T-helper 17 cell (primary cell): Measurements from ENCODE around the gene NMNAT1. TPM values are rescaled to one million over a fixed set of nuclear protein-coding genes. Genes with fewer than 3 reads are reported as not detected.
A peak's percentile ranks its signal among the peaks of the same experiment; 100 is the strongest.

Source experiments
- ATAC-seq: fragments of 150-1000 bp; cut with Tn5 transposase; 2 replicates; pipeline ENCODE4 v1.10.0; 2021; ENCODE audit warnings: mild to moderate bottlenecking, moderate library complexity
- DNase-seq, 3 donors: peaks; one replicate each; pipeline versions ENCODE4 v3.0.0 to v3.0.0-alpha.2; 2020 to 2021
- H3K9me3 ChIP-seq: one replicate; pipeline ENCODE4 v1.7.0; 2013; ENCODE audit warnings: low read length, mild to moderate bottlenecking; ENCODE audit not compliant: control insufficient read depth, poor library complexity, severe bottlenecking
- H3K27ac Mint-ChIP-seq: one replicate; pipeline ENCODE4 v1.8.0; 2022; ENCODE audit warnings: mild to moderate bottlenecking, moderate library complexity, mixed read lengths
- H3K27me3 Mint-ChIP-seq: one replicate; pipeline ENCODE4 v1.8.0; 2022; ENCODE audit warnings: mixed read lengths
- H3K36me3 Mint-ChIP-seq: one replicate; pipeline ENCODE4 v1.8.0; 2022; ENCODE audit warnings: low read depth, mixed read lengths
- H3K4me1 Mint-ChIP-seq: one replicate; pipeline ENCODE4 v1.8.0; 2022; ENCODE audit warnings: mild to moderate bottlenecking, mixed read lengths
- H3K4me3 Mint-ChIP-seq: one replicate; pipeline ENCODE4 v1.8.0; 2022; ENCODE audit warnings: mild to moderate bottlenecking, moderate library complexity, mixed read lengths
- total RNA-seq, 4 donors: library from RNA in 2 of 4; stranded (reverse) in 2 of 4; gene quantifications; one replicate each; pipeline ENCODE4 v1.2.3 and lab custom pipeline; 2022 to 2026

The NMNAT1 gene
- total RNA-seq, 2 donors from 2014 or later = 2.4 to 2.9 TPM

DNA sequence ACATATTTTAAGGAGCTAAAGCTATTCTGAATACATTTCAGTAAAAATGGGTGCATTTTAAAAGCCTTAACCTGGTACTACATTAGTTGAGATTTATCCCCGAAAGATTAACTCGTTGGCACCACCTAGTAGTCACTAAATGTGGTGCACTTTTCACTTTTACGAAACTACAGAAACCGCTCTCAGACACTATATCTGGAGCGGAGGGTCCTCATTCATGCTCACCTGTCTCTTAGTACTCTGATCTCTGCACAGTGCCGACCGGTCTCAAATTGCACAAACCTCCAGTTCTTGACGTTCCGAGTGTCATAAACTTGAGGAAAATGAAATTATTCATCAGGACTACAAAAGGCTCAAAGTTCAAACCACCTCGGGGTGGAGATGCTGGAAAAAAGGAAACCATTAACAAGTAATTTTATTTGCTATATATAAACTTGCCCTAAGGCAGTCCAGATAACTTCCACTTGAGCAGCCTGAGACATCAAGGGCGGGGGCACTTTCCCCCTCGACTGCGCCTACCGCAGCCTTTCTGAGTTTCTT is 806 bp upstream of the NMNAT1 start:
- H3K9me3 ChIP-seq = no peaks in the 10 kb centered on the region
- Mint-ChIP-seq H3K4me3 (peak overlapping the region; percentile 97), H3K27ac (peak overlapping the region; percentile 95), H3K36me3 (no peaks in the 10 kb centered on the region), H3K4me1 (peaks cover 17% of the 10 kb centered on the region), H3K27me3 (no peaks in the 10 kb centered on the region)
- DNase-seq (no peak), ATAC-seq (peak; percentile 54)

DNA sequence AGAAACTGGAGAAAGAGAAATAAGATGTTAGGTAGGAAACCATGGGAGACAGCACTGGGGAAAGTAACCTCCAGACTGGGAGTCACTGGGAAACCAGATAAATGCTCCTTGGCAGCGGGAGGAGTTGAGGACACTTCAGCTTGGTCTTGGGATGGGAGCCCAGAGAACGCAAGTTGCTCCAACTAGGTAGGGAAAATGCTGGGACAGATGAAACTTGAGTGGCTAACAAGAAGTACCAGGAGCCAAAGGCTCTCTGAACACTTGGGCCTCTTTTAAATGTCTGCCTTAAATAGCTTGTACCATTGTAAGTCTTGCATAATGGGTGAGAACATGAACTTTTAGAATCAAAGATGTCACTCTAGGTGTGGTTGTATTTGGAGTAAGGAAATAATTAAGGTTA is 3.0 kb downstream of the NMNAT1 start:
- DNase-seq (no peak), ATAC-seq (no peak)
- Mint-ChIP-seq H3K36me3 (peaks cover 4% of the 10 kb centered on the region), H3K4me1 (peaks cover 30% of the 10 kb centered on the region), H3K4me3 (no peak overlapping the region), H3K27ac (peak overlapping the region; percentile 16), H3K27me3 (no peaks in the 10 kb centered on the region)
- H3K9me3 ChIP-seq = no peaks in the 10 kb centered on the region

DNA sequence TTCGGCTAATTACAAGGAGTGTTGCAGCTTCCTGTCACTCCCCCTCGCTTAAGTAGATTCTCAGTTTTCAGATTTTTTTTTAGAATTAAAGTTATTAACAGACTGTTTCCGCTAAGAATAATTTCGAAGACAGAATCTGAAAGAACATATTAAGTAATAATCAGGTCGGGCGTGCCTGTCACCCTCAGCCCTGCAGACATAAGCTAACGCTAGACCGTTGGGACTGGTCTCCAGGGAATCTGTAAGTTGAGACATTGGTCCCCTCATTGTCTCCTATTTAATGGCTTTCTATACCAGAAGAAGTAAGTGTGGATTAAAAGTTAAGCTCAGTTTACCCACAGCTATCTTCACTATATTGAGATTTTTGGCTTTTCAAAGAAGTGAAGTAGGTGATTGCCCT is 14.5 kb downstream of the NMNAT1 start:
- ATAC-seq (no peak), DNase-seq (no peak)
- Mint-ChIP-seq H3K27me3 (no peaks in the 10 kb centered on the region), H3K27ac (no peak overlapping the region), H3K36me3 (no peaks in the 10 kb centered on the region), H3K4me1 (peaks cover 2% of the 10 kb centered on the region), H3K4me3 (no peak overlapping the region)
- H3K9me3 ChIP-seq = no peaks in the 10 kb centered on the region

GRCh38 chr1:9960011-9960410 is 16.7 kb downstream of the NMNAT1 start:
- ATAC-seq (no peak), DNase-seq (no peak)
- Mint-ChIP-seq H3K27ac (no peak overlapping the region), H3K4me3 (no peak overlapping the region), H3K4me1 (no peaks in the 10 kb centered on the region), H3K36me3 (no peaks in the 10 kb centered on the region), H3K27me3 (no peaks in the 10 kb centered on the region)
- H3K9me3 ChIP-seq = no peaks in the 10 kb centered on the region

DNA sequence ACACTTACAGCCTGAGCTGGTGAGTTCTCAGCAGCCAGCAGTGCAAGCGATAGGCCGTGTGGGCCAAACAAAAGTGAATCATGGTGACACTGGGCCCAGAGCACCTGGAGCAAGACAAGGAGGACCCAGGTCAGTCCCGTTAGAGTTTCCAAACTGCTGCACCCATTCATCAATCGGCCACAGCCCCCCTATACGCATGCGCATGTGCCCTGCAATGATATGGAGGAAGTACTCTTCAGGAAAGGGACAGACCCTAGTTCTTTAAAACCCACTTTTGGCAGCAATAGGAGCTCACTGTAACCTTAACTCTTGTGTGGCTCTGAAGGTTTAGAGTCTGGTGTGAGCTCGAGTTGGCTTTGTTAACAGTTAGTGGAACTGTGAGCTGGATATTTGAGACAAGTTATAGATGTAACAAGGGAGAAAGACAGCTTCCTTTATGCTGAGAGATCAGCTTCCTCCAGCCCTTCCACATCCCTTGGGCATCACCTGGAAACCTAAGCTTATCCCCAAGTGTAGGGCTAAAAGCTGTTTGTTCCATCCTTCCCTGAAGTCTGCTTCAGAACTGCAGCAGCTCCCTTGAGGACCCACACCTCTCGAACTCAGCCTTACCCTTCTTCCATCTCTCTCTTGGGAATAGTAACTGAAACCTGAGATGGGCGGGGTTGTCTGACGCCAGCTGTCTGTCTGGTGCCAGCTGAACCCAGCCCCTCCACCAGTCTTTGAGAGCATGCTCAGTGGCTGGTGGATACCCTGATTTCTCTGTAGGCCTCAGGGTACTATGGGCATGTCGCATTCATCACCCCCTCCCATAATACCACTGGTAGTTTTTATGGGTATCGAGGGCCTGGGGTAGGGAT is 17.7 kb downstream of the NMNAT1 start:
- Mint-ChIP-seq H3K36me3 (no peaks in the 10 kb centered on the region), H3K27me3 (no peaks in the 10 kb centered on the region), H3K4me3 (no peak overlapping the region), H3K27ac (no peak overlapping the region), H3K4me1 (no peaks in the 10 kb centered on the region)
- H3K9me3 ChIP-seq = no peaks in the 10 kb centered on the region
- DNase-seq (no peak), ATAC-seq (no peak)

- H3K36me3 Mint-ChIP-seq = peaks cover 2% of the 10 kb centered on the region
- no peak for DNase-seq
- ATAC-seq = no peak
- H3K9me3 ChIP-seq = no peaks in the 10 kb centered on the region
- no peak overlapping the region for H3K4me3 Mint-ChIP-seq
- H3K4me1 Mint-ChIP-seq = peaks cover 2% of the 10 kb centered on the region
- no peaks in the 10 kb centered on the region for H3K27me3 Mint-ChIP-seq
- H3K27ac Mint-ChIP-seq = no peak overlapping the region
These were observed 41.0 kb downstream of the NMNAT1 start for GRCh38 chr1:9984253-9984652.

DNA sequence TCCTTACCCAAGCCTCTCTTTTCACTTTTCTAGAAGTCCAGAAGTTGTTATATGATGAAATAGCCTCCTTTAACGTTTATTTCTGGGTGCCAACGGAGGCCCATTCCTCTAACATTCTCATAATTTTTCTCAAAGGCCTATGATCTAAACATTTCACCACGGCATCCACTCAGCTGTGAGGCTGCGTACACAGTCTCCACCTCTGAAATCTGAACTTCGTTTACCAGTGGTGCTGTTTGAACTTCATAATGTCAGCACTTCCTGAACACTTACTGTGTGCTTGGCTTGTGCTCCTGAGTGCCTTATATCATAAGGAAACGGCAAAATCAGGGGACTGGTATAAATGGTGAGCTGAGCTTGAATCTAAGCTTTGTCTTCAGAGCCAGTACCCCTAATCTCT is 41.7 kb downstream of the NMNAT1 start:
- no peak overlapping the region for H3K4me3 Mint-ChIP-seq
- peaks cover 2% of the 10 kb centered on the region for H3K4me1 Mint-ChIP-seq
- H3K9me3 ChIP-seq = no peaks in the 10 kb centered on the region
- no peaks in the 10 kb centered on the region for H3K27me3 Mint-ChIP-seq
- DNase-seq (no peak), ATAC-seq (no peak)
- peaks cover 2% of the 10 kb centered on the region for H3K36me3 Mint-ChIP-seq
- H3K27ac Mint-ChIP-seq = no peak overlapping the region

- H3K9me3 ChIP-seq = no peaks in the 10 kb centered on the region
- Mint-ChIP-seq H3K36me3 (no peaks in the 10 kb centered on the region), H3K27me3 (peaks cover 13% of the 10 kb centered on the region), H3K4me3 (no peak overlapping the region), H3K27ac (no peak overlapping the region), H3K4me1 (no peaks in the 10 kb centered on the region)
- ATAC-seq = no peak
- DNase-seq = no peak
These were observed 46.5 kb downstream of the NMNAT1 start for GRCh38 chr1:9989773-9990172.

DNA sequence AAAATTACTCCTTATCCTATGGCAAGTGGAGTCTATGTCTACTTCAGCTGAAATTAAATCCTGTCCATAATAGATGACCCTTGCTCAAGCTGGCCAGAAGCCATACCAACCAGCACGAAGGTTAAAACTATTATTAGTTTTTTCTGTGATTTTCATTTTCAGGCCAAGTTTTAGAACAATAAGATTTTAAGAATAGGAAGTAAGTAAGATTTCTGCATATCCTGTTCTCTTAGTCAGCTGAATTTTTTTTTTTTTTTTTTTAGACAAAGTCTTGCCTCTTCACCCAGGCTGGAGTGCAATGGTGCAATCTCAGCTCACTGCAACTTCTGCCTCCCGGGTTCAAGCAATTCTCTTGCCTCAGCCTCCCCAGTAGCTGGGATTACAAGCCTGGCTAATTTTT is 47.7 kb downstream of the NMNAT1 start:
- DNase-seq (no peak), ATAC-seq (no peak)
- no peaks in the 10 kb centered on the region for H3K36me3 Mint-ChIP-seq
- no peak overlapping the region for H3K27ac Mint-ChIP-seq
- H3K27me3 Mint-ChIP-seq = peaks cover 13% of the 10 kb centered on the region
- H3K4me1 Mint-ChIP-seq = no peaks in the 10 kb centered on the region
- H3K9me3 ChIP-seq = no peaks in the 10 kb centered on the region
- H3K4me3 Mint-ChIP-seq = no peak overlapping the region

- peaks cover 21% of the 10 kb centered on the region for H3K27me3 Mint-ChIP-seq
- DNase-seq = no peak
- H3K4me3 Mint-ChIP-seq = no peak overlapping the region
- peaks cover 4% of the 10 kb centered on the region for H3K4me1 Mint-ChIP-seq
- H3K36me3 Mint-ChIP-seq = peaks cover 2% of the 10 kb centered on the region
- no peak for ATAC-seq
- H3K27ac Mint-ChIP-seq = peak overlapping the region; percentile 72
- H3K9me3 ChIP-seq = no peaks in the 10 kb centered on the region
These were observed 49.6 kb downstream of the NMNAT1 start for GRCh38 chr1:9992910-9993309.

DNA sequence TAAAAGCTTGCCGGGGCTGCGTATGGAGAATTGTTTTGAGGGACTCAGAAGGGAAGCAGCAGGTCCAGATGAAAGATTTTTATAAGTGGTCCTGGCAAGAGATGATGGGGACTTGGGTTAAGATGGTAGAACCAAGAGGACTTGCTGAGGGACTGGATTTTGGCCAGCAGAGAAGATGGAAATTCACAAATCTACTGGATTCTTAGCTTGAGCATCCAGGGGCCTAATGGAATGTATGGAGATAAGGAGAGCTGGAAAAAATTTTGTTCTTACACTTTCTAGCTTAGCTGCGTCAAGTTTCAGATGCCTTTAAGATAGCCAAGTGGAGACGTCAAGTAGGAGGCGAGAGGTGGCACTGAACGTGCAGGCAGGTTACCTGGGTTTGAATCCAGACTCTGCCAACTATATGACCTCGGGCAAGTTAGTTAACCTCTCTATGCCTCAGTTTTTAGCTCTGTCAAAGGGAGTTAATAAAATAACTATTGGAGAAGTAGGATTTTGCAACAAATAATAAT is 50.3 kb downstream of the NMNAT1 start:
- DNase-seq (no peak), ATAC-seq (no peak)
- peaks cover 5% of the 10 kb centered on the region for H3K4me1 Mint-ChIP-seq
- peaks cover 2% of the 10 kb centered on the region for H3K36me3 Mint-ChIP-seq
- H3K4me3 Mint-ChIP-seq = no peak overlapping the region
- H3K27ac Mint-ChIP-seq = no peak overlapping the region
- peaks cover 28% of the 10 kb centered on the region for H3K27me3 Mint-ChIP-seq
- H3K9me3 ChIP-seq = no peaks in the 10 kb centered on the region

- H3K27ac Mint-ChIP-seq = no peak within 1 kb of the TSS
- peaks cover 40% of the 10 kb centered on the region for H3K27me3 Mint-ChIP-seq
- H3K9me3 ChIP-seq = no peaks in the 10 kb centered on the region
- H3K36me3 Mint-ChIP-seq = peaks cover 2% of the 10 kb centered on the region
- DNase-seq (peak in 1 of 3 donors; percentile 10), ATAC-seq (peak; percentile 30)
- peaks cover 5% of the 10 kb centered on the region for H3K4me1 Mint-ChIP-seq
- peak within 1 kb of the TSS; percentile 88 for H3K4me3 Mint-ChIP-seq
These were observed 53.6 kb downstream of the NMNAT1 start, which contains the start of gene RBP7 for GRCh38 chr1:9996624-9997582. TSS of gene RBP7 (plus strand) at chr1:9997228. CDS start at chr1:9997259, 31 bp downstream.
